ENCODE results near the gene KRT20. TPM values are rescaled to one million over a fixed set of nuclear protein-coding genes. Genes with fewer than 3 reads are reported as not detected.

The KRT20 gene
- total and polyA plus RNA-seq, 2 of the 8 experiments (the other 6 are each of a cell fraction or from before 2014, with no cell fraction given): not detected

GRCh38 chr17:40848583-40849235, 36.3 kb downstream of the KRT20 start (continued):
- TF ChIP-seq GTF2F1 (IDR thresholded peaks at IDR 0.05; ENCODE audit: borderline replicate concordance, low read depth, low read length) (no peak), RNF2 (IDR thresholded peaks at IDR 0.05; ENCODE audit: borderline replicate concordance, low read depth, low read length, missing control alignments, poor library complexity, severe bottlenecking) (no peak), JUND (IDR thresholded peaks at IDR 0.05; ENCODE audit: low read length) (no peak), JUN (IDR thresholded peaks at IDR 0.05; ENCODE audit: low read depth, low read length) (no peak), ATF3 (IDR thresholded peaks at IDR 0.05; ENCODE audit: insufficient read depth, low read depth, low read length) (no peak), BACH1 (IDR thresholded peaks at IDR 0.05; ENCODE audit: low read length) (no peak)
